HG03139 (cell line): Measurements from ENCODE around the gene SCAMP3.

Experiments used
- ATAC-seq: cut with Tn5 transposase; IDR thresholded peaks from one replicate; pipeline ENCODE4 v1.9.1; 2021; ENCODE audit not compliant: unreplicated experiment

SCAMP3 gene

DNA sequence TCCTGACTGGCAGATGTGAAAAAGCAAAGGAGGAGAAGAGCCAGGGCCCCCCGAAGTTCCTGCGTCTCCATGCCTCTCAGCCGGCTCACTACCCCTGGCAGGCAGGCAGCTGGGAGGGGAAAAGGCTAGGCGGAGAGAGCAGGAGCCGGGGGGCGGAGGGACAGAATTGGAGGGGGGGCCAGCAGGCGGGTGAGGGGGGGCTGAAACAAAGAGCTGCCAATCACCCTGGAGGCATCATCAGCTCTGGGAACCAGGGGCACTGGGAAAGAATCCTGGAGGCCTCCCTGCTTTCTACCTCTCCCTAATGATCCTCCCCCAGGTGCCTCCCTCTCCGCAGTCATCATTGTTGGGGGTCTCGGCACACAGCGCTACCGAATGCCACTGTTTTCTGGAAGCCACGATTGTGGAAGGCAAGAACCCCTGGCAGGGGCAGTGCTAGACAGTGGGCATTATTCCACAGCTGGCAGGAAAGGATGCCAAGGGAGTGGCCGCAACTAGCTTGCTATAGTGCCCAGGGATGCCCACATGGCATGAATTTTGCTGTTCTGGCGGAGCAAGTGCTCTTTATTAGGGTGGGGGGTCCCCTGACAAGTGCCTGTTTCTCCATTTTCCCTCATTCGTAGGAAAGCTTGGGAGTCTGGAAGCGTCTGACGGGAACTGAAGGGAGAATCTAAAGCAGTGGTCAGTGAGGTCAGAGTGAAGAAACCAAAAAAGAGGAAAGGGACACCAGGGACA lies 54.2 kb downstream of the SCAMP3 start, which contains the start of gene THBS3:
Gene THBS3 (minus strand): TSS at position 92 of the 735 bp plus-strand sequence. CDS start 21 bp downstream, at position 71.
- no peak for ATAC-seq

DNA sequence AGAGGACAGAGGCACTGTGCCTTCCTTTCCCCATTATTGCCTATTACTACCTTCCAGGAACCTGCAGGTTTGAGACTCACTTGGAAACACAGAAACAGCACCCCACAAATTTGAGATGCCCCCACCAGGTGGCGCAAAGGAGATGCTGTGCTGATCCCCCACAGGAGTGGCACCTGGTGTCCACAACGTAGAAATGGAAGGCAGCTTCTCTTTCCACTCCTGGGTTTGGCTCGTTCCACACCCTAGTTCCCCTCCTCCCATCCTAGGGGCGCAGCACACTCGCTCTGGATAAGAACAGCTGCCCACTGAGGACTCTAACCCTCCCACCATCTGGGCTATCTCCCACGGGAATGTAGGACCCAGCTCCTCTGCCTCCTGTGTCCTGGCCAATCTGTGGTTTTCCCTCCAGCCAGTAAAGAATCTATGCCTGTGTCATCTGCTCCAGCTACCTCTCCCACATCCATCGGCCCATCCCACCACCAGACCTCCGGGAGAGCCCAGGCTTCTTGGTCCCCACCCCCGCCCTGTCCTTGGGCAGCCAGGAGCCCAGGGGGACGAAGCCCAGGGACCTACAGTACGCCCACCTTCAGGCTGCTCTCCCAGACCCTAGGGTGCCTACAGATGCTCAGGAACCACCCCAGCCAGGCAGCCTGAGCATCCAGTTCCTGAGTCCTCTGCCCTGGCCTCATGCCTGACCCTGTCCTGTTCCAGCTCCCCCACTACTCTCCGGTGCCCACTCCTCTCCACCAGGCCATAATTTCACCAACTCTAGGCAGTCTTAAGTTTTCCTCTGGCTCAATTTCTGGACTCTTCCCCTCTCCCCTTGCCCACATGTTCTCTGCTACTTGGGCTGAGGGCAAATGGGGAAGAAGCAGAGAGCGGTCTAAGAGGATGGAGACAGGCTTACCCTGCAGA lies 55.0 kb downstream of the SCAMP3 start:
- no peak for ATAC-seq
